Calu3 (cell line): ENCODE data around the gene CTNND2. TPM values are rescaled to one million over a fixed set of nuclear protein-coding genes. Genes with fewer than 3 reads are reported as not detected.

Experiments
- BruUV-seq: library from RNA; stranded (reverse); fragments of 400-500 nt; replicated peaks from 2 replicates; lab custom pipeline; 2021; lab: Mats Ljungman, UMichigan
- CTCF ChIA-PET: fragments of 300-600 bp; sonication (Branson Sonifier 250); formaldehyde crosslinking; loops from one replicate; lab custom pipeline; 2022; ENCODE audit warnings: antibody characterized with exemption; lab: Charles Lee
- DNase-seq: peaks from one replicate; pipeline ENCODE4 v3.0.0; 2022
- H3K27ac Mint-ChIP-seq: one replicate; pipeline ENCODE4 v1.8.0; 2022; ENCODE audit warnings: mixed read lengths; ENCODE audit not compliant: unreplicated experiment
- H3K27me3 Mint-ChIP-seq: one replicate; pipeline ENCODE4 v1.8.0; 2022; ENCODE audit warnings: mixed read lengths; ENCODE audit not compliant: unreplicated experiment
- H3K36me3 Mint-ChIP-seq: one replicate; pipeline ENCODE4 v1.8.0; 2022; ENCODE audit warnings: mild to moderate bottlenecking, moderate library complexity, mixed read lengths; ENCODE audit not compliant: insufficient read depth, unreplicated experiment
- H3K4me1 Mint-ChIP-seq: one replicate; pipeline ENCODE4 v1.8.0; 2022; ENCODE audit warnings: mild to moderate bottlenecking, low read depth, mixed read lengths; ENCODE audit not compliant: unreplicated experiment
- H3K4me3 Mint-ChIP-seq: one replicate; pipeline ENCODE4 v1.8.0; 2022; ENCODE audit warnings: mild to moderate bottlenecking, low read depth, moderate library complexity, mixed read lengths; ENCODE audit not compliant: unreplicated experiment
- H3K9me3 Mint-ChIP-seq: one replicate; pipeline ENCODE4 v1.8.0; 2022; ENCODE audit warnings: low read depth, mixed read lengths; ENCODE audit not compliant: unreplicated experiment
- intact Hi-C: fragments of 100-400 bp; cut with micrococcal nuclease; formaldehyde crosslinking; loops from one replicate; pipeline ENCODE4 v1.10.0; 2022; ENCODE audit not compliant: unreplicated experiment
- total RNA-seq: library from RNA; stranded (reverse); gene quantifications from 2 replicates; pipeline ENCODE4 v1.2.3, GENCODE V29; 2022
- TF ChIP-seq, protein P1 (sequence below): fragments of 200-600 bp; IDR thresholded peaks from one replicate; pipeline ENCODE4 v1.8.0; 2022; ENCODE audit warnings: antibody characterized with exemption; ENCODE audit not compliant: unreplicated experiment

The CTNND2 gene
- total RNA-seq, 1 experiment from 2014 or later, result 19.6 TPM

DNA sequence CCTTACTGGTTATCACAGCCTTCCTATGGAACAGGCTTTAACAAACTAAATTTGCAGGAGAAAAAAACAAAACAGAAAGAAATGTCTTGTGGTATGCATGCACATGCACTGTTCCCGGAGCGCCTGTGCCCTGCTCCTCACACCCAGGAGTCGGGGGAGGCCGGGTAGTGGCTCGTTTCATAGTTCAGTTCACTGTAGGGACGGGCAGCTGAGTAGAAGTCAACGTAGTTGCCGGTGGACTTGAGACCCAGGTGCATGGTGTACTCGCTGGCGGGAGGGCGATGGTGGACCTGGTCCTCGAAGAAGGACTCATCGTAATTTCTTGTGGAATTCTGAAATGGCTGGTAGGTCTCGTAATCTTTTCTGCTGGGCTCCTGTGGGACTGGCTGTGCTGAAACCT lies 930.9 kb downstream of the CTNND2 start:
- Mint-ChIP-seq H3K4me3 (no peak overlapping the region), H3K27me3 (peaks cover 5% of the 10 kb centered on the region), H3K27ac (no peak overlapping the region), H3K4me1 (no peaks in the 10 kb centered on the region), H3K9me3 (no peaks in the 10 kb centered on the region), H3K36me3 (no peaks in the 10 kb centered on the region)
- CTCF ChIA-PET, result no interaction called here
- TF ChIP-seq, protein P1, sequence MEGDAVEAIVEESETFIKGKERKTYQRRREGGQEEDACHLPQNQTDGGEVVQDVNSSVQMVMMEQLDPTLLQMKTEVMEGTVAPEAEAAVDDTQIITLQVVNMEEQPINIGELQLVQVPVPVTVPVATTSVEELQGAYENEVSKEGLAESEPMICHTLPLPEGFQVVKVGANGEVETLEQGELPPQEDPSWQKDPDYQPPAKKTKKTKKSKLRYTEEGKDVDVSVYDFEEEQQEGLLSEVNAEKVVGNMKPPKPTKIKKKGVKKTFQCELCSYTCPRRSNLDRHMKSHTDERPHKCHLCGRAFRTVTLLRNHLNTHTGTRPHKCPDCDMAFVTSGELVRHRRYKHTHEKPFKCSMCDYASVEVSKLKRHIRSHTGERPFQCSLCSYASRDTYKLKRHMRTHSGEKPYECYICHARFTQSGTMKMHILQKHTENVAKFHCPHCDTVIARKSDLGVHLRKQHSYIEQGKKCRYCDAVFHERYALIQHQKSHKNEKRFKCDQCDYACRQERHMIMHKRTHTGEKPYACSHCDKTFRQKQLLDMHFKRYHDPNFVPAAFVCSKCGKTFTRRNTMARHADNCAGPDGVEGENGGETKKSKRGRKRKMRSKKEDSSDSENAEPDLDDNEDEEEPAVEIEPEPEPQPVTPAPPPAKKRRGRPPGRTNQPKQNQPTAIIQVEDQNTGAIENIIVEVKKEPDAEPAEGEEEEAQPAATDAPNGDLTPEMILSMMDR, result no peak
- no peak for DNase-seq
- no TSS peak for BruUV-seq
- intact Hi-C loops, result no loop called here

DNA sequence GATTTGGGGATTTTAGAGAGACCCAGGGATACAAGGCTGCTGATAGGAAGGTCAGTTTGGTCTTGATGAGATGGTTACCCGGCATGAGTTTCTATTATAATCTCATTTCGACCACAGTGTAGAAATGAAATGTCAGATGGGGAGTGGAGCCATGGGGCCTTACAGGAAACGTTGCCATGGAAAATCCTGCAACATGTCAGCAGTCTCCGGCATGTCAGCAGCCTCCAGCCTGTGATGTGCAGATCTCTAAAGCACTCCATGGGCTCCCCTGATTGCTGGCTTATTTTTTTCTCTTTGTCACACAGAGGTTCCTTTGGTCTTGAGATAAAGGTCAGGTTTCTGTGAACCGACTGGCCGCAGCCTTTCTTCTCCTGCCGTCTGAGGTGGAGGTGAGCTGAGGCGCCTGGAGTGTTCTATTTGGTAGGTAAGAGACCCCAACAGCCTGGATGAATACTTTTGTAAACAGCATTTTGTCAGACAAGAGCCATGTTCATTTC lies 934.5 kb downstream of the CTNND2 start:
- CTCF ChIA-PET, result no interaction called here
- intact Hi-C loops, result no loop called here
- H3K27me3 Mint-ChIP-seq, result peaks cover 29% of the 10 kb centered on the region
- no peak for DNase-seq
- no peaks in the 10 kb centered on the region for H3K4me1 Mint-ChIP-seq
- H3K36me3 Mint-ChIP-seq, result no peaks in the 10 kb centered on the region
- H3K27ac Mint-ChIP-seq, result no peak overlapping the region
- no peaks in the 10 kb centered on the region for H3K9me3 Mint-ChIP-seq
- no TSS peak for BruUV-seq
- TF ChIP-seq, protein P1, result no peak
- H3K4me3 Mint-ChIP-seq, result no peak overlapping the region

DNA sequence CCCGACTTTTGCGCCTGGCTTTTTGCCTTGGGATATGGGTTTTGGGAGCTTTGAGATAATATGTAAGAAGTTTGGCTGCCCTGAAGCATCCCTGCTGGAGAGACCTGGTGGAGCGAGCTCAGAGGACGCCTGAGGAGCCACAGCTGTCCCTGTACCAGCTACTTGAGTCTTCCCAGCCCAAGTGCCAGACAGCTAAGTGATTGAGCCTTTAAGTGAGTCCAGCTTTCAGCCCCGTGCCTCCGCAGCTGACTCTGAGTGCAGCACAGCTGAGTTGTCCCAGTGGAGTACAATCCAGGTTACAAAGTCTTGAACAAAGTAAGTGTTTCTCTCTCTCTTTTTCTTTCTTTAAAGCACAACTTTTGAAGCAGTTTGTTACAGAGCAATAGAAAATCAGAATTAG lies 939.4 kb downstream of the CTNND2 start:
- H3K27me3 Mint-ChIP-seq, result peaks cover 29% of the 10 kb centered on the region
- intact Hi-C loops, result no loop called here
- CTCF ChIA-PET, result no interaction called here
- no peak overlapping the region for H3K4me3 Mint-ChIP-seq
- no peak overlapping the region for H3K27ac Mint-ChIP-seq
- BruUV-seq, result no TSS peak
- peaks cover 7% of the 10 kb centered on the region for H3K36me3 Mint-ChIP-seq
- peaks cover 2% of the 10 kb centered on the region for H3K9me3 Mint-ChIP-seq
- TF ChIP-seq, protein P1, result no peak
- no peak for DNase-seq
- H3K4me1 Mint-ChIP-seq, result peaks cover 4% of the 10 kb centered on the region

DNA sequence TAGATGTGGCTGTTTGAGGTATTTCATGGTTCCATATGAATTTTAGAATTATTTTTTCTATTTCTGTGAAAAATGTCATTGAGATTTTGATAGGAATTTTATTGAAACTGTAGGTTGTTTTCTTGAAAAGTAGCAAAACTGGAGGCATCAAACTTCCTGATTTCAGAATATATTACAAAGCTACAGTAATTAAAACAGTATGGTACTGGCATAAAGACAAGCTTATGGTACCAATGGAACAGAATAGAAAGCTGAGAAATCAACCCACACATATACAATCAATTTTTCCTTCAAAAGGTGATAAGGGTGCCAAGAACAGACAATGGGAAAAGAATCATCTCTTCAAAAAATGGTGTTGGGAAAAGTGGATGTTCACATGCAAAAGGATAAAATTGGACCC lies 945.5 kb downstream of the CTNND2 start:
- Mint-ChIP-seq H3K4me3 (no peak overlapping the region), H3K4me1 (peaks cover 8% of the 10 kb centered on the region), H3K27me3 (no peaks in the 10 kb centered on the region), H3K9me3 (peaks cover 3% of the 10 kb centered on the region), H3K27ac (no peak overlapping the region), H3K36me3 (peaks cover 7% of the 10 kb centered on the region)
- BruUV-seq, result no TSS peak
- no peak for DNase-seq
- CTCF ChIA-PET, result no interaction called here
- intact Hi-C loops, result no loop called here
- TF ChIP-seq, protein P1, result no peak
